NCI-H2081 treated with DMSO at 0.1 percent for 48 hours (cell line): ENCODE results near the gene CYB561D1.

Experiments used
- DNase-seq: peaks from one replicate; lab custom pipeline; 2025; lab: John Stamatoyannopoulos, UW

The CYB561D1 gene

DNA sequence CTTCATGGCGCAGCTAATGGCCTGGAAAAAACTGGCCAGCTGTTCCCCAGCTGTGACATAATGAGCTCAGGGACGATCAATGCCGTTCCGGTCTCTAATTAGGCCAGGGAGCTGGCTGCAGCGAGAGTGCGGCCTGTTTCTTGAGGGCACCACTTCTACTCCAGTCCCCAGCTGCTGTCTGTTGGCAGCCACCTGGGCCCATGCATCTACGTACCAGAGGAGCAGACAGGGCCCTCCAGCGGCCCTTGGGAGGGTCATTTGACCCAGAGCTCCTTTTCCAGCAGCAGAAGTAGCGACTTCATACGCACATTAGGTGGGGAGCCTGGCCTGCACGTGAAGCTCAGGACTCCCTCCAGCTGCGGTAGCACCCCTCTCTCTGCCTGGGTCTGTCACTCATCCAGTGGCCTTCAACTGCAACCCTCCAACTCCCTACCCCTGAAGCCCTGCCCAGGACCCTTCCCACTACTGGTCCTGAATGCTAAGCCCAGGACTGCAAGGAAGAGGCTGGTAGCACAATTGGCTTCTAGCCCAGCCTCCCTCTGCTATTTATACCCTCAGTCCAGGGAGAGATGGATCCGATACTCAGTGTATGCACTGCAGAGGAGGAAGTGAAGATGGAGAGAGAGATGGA lies 36.7 kb downstream of the CYB561D1 start:
- DNase-seq, result no peak

- no peak for DNase-seq
Observed at GRCh38 chr1:109531380-109531779, 37.5 kb downstream of the CYB561D1 start.

- DNase-seq, result no peak
Observed at GRCh38 chr1:109531826-109532364, 38.0 kb downstream of the CYB561D1 start.

DNA sequence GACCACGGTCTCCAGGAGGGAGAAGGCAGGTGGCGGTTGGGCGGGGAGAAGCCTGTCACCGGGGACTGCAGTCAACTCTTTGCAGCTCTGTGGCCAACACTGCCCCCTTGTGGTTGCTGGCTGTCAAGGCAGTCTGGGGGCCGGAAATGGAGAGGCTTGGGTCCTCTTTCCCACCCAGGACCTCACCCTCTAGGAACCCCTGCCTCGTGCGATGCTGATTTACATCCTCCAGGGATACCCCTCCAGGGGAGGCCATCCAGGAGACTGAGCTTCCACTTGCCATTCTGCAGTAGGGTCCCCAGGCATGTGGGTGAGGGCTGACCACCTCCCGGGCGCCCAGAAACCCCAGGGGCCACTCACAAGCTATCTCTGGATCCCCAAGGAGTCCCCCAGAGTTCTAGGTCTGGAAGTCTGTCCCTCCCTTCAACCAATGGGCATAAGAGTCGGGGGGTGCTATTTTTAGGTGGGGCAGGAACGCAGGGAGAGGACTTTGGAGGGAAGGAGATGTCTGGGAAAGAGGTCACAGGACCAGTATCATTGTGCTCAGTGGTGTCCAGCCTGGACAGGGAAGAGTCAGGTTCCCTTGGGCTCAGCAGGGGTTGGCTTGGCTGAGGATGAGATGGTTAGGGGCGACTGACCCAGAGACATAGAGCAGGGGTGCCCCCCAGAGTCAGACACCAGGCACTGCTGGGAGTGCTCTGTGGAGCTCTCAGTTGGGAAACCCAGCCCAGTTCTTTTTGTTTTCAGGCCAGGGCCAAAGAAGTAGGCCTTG lies 38.7 kb downstream of the CYB561D1 start:
- peak; percentile 34 for DNase-seq

DNA sequence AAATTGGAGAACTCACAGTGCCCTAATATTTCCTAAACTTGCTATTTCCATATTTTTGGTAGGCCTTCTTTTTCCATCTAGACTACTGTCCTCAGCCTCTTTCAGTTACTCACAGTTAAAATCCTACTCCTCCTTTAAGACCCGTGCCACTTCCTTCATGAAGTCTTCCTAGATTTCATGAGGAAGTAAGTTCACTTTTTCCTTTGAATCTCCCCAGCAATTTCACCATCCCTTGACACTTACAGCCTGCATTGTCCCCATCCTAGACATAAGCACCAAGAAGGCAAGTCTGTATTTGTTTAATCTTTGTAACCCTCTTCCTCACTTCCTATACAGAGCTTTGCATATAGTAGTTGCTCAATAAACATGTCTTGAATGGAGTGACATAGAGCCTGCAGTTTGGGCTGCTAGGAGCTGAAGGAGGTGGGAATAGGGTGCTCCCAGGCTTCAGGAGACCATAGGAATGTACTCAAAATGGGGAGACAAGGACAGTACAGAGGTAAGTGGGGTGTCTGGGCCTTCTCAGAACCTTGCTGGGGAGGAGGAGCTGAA lies 40.5 kb downstream of the CYB561D1 start:
- DNase-seq, result no peak

DNA sequence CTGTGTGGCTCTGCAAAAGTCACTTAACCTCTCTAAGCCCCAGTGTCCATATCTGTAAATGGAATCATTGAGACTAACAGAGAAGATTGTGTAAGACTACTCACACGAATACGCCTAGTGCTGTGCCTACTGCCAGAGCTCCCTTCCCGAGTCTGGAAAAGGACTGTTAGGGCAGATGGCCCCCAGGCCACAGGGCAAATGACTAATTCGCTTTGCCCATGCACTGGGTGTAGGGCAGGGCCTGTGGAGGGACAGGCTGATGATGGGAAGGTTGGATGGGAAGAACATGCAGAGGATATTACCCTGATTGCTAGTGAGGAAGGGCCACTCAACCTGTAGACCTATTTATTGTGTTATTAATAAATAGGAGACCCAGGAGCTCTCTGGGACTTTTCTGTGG lies 41.6 kb downstream of the CYB561D1 start:
- no peak for DNase-seq

DNA sequence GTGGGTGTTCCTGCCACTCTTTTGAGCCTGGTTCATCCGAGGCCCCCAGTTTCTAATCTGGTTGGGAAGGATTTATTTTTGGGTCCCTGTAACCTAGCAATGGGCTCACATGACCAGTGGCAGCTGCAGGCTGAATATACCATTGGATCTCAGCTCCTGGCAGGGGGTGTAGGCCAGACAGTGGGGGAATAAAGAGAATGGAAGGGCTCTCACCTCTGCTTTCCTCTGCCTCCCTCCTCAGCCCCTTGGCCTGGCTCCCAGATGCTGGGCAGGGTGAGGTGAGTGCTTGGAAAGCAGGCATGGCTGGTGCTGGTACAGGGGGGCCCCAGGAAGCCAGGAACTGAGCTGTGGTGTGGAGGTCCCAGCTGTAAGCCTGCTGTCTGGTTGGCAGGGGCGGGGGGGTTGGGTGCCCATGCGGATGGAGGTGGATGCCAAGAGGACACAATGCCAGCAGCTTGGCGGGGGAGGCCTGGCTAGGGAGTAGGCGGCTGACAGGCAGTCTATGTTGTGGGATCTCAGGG lies 42.1 kb downstream of the CYB561D1 start:
- peak; percentile 24 for DNase-seq

DNA sequence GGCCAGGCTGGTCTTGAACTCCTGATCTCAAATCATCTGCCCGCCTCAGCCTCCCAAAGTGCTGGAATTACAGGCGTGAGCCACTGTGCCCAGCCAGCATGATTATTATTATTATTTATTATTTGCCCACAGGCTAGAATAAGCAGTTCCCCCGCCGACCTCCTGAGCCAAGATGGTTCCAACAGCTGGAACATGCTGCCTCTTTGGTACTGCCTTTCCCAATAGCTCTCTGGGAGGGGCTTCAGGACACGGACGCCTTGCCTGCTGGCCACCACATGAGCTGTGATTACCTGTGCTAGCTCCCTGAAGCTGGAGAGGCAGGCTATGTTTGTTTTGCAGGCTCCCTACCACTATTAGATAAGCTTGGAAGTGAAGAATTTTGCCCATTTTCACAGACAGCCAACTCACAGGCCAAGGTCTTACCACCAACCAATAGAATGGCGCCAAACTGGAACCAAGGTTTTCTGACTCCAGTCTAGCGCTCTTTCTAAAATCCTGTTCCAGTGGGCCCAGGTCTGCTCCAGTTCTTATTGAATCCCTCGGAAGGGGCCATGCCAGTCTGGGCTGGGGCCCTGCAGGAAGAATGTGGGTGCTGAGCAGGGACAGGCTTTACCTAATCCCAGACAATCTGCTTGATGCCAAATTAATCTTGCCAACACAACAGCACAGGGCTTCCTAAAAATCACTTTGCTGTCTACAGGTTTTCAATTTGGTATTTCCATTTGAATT lies 43.7 kb downstream of the CYB561D1 start:
- no peak for DNase-seq

DNA sequence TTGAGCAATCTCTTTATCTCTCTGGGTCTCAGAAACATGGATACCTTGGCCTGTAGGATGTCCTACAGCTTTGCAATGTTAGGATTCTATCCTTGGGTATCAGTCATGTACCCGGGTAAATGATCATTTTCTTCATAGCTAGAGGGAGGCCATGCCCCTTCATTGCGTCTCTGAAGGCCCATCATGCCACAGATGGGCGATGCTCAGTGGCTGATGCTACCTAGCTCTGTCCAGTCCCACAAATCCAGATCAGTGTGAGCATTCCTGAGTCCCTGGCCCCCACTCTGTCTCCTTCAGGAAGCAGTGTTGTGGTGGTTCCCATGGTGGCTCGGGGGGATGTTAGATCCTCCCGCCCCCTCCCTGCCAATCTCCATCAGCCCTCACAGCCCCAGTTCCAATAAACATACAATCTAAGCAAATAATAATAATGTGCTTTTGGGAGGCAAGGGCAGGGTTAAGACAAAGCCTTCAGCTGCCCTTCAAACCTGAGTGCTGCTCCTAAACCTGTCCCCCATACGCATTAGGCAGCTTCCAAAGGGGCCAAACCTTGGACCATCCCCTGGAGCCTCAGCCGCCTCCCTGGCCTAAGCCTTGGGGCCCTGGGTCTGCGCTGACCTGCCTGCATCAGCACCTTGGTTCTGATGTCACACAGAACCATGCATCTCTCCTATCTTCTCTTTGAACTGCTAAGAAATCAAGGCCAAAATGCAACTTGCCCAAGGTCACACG lies 45.1 kb downstream of the CYB561D1 start:
- DNase-seq, result no peak

GRCh38 chr1:109539676-109540075 lies 45.8 kb downstream of the CYB561D1 start, which contains the start of gene GPR61:
TSS of gene GPR61 (plus strand) at chr1:109539872. CDS start at chr1:109543023, 3,151 bp downstream.
- no peak for DNase-seq

- DNase-seq, result no peak
Observed at GRCh38 chr1:109541102-109541501, 47.2 kb downstream of the CYB561D1 start.

- no peak for DNase-seq
Observed at GRCh38 chr1:109542657-109543056, 48.8 kb downstream of the CYB561D1 start.

DNA sequence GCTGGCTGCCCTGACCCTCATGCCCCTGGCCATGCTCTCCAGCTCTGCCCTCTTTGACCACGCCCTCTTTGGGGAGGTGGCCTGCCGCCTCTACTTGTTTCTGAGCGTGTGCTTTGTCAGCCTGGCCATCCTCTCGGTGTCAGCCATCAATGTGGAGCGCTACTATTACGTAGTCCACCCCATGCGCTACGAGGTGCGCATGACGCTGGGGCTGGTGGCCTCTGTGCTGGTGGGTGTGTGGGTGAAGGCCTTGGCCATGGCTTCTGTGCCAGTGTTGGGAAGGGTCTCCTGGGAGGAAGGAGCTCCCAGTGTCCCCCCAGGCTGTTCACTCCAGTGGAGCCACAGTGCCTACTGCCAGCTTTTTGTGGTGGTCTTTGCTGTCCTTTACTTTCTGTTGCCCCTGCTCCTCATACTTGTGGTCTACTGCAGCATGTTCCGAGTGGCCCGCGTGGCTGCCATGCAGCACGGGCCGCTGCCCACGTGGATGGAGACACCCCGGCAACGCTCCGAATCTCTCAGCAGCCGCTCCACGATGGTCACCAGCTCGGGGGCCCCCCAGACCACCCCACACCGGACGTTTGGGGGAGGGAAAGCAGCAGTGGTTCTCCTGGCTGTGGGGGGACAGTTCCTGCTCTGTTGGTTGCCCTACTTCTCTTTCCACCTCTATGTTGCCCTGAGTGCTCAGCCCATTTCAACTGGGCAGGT lies 49.5 kb downstream of the CYB561D1 start:
- no peak for DNase-seq

GRCh38 chr1:109543988-109544735 lies 50.3 kb downstream of the CYB561D1 start:
- DNase-seq, result no peak

- DNase-seq, result peak; percentile 17
Observed at GRCh38 chr1:109546311-109547109, 52.6 kb downstream of the CYB561D1 start.

- no peak for DNase-seq
Observed at GRCh38 chr1:109547463-109548320, 53.8 kb downstream of the CYB561D1 start.

- DNase-seq, result peak; percentile 39
Observed at GRCh38 chr1:109548321-109549267, 54.7 kb downstream of the CYB561D1 start, which contains the start of gene GNAI3. TSS of gene GNAI3 (plus strand) at chr1:109548615. CDS start at chr1:109548721, 106 bp downstream.
